GM13977 (cell line): ENCODE data around the gene CDC42BPA.
"Not testable (repeated sequence)": the region's sequence is repeated elsewhere in the genome, so short reads cannot be mapped to it uniquely, and the experiment has no call there.

Source experiments
- DNase-seq: peaks from one replicate; pipeline ENCODE4 v3.0.0; 2012; ENCODE audit warnings: low spot score
- in situ Hi-C: fragments of 300-500 bp; cut with MboI; formaldehyde crosslinking; loops from one replicate; pipeline ENCODE4 v1.12.0; 2022; ENCODE audit warnings: low sequenced_read_pairs, low pct_unique_long_range_greater_than_20kb, mixed read lengths, inconsistent platforms; ENCODE audit not compliant: unreplicated experiment
- TF ChIP-seq, protein P1 (sequence below): IDR thresholded peaks from 2 replicates; pipeline ENCODE4 v1.5.1; 2012; ENCODE audit warnings: mild to moderate bottlenecking, control low read depth; ENCODE audit not compliant: insufficient read depth; ENCODE audit errors: extremely low read depth, missing control alignments

Gene CDC42BPA

DNA sequence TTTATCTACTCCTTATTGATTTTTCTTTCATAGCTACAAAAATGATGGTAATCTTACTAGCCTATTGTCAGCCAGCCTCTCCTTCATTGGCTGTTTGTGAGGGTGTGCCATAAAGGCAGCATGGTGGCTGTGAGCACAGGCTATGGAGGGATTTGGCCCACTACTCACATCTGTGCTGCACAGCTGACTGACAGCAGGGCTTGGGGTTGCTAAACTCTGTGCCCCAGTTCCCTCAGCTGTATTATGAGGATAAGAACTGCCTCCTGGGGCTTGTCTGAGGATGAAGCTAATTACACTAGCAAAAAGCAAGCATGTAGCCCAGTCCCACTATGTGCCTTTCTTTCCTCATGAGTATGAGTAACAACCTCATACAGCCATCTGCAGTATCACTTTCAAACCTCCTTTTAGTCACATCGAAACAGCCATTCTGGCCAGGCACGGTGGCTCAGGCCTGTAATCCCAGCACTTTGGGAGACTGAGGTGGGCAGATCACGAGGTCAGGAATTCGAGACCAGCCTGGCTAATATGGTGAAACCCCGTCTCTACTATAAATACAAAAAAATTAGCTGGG is 312.0 kb downstream of the CDC42BPA start:
- in situ Hi-C loops: no loop called here
- TF ChIP-seq, protein P1, sequence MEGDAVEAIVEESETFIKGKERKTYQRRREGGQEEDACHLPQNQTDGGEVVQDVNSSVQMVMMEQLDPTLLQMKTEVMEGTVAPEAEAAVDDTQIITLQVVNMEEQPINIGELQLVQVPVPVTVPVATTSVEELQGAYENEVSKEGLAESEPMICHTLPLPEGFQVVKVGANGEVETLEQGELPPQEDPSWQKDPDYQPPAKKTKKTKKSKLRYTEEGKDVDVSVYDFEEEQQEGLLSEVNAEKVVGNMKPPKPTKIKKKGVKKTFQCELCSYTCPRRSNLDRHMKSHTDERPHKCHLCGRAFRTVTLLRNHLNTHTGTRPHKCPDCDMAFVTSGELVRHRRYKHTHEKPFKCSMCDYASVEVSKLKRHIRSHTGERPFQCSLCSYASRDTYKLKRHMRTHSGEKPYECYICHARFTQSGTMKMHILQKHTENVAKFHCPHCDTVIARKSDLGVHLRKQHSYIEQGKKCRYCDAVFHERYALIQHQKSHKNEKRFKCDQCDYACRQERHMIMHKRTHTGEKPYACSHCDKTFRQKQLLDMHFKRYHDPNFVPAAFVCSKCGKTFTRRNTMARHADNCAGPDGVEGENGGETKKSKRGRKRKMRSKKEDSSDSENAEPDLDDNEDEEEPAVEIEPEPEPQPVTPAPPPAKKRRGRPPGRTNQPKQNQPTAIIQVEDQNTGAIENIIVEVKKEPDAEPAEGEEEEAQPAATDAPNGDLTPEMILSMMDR: no peak

DNA sequence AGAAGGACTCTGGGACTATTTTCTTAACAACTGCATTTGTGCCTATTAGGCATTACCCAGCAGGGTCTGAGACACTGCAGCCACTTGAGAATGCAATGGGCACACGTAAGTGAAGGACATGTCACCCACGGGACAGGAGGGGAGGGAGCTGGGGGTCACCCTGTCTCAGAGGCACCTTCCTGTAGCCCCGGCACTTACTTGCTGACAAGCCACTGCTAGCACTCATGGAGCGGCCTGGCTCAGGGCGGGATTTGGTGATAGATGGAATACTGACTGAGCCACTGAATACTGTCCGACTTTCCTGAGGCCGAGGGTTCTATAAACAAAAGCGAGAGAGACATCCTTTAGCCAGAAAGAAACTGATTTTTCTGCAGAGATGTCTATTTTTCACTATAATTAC is 313.5 kb downstream of the CDC42BPA start:
- no peak for DNase-seq
- TF ChIP-seq, protein P1: no peak
- in situ Hi-C loops: no loop called here

More for the DNA sequence above, 312.0 kb downstream of the CDC42BPA start:
- DNase-seq: no peak

DNA sequence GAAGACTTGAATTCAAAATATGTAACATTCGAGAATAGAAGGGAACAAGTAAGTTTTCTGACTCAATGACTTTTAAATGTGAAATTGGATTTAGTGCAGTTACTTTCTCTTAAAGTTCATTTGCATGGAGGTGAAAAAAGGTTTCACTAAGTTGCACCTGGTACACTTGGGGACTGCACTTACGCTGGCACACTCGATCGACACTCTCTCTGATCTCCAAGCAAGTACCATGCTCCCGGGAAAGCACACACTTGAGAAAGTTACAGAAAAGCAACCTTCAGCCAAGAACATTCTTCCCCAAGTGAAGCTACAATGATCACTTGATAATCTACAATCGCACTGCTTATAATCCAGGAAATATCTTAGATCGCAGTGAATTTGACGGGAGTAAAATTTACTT is 315.1 kb downstream of the CDC42BPA start:
- in situ Hi-C loops: no loop called here
- TF ChIP-seq, protein P1: no peak
- DNase-seq: no peak

DNA sequence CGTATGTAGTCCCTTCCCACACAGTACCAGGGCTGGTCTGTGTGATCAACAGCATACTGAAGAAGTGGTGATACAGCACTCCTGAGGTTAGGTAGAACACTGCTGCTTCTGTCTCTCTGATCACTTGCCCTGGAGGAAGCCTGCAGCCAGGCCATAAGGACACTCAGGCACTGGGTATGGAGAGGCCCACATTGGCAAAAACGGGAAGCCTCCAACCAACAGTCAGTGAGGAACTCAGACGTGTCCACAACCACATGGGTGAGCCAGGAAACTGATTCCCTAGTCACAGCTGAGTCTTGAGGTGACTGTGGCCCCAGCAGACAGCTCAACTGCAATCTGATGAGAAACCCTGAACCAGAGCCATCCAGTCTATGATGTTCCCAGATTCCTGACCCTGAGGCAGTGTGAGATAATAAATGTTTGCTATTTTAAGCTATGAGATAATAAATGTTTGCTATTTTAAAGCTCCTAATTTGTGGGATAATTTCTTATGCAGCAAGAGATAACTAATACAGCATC is 315.7 kb downstream of the CDC42BPA start:
- in situ Hi-C loops: no loop called here
- DNase-seq: no peak
- TF ChIP-seq, protein P1: no peak

DNA sequence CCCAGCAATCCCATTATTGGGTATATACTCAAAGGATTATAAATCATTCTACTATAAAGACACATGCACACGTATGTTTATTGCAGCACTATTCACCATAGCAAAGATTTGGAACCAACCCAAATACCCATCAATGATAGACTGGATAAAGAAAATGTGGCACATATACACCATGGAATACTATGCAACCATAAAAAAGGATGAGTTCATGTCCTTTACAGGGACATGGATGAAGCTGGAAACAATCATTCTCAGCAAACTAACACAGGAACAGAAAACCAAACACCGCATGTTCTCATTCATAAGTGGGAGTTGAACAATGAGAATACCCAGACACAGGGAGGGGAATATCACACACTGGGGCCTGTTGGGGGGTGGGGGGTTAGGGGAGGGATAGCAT is 318.7 kb downstream of the CDC42BPA start:
- DNase-seq, in situ Hi-C loops: not testable (repeated sequence)

DNA sequence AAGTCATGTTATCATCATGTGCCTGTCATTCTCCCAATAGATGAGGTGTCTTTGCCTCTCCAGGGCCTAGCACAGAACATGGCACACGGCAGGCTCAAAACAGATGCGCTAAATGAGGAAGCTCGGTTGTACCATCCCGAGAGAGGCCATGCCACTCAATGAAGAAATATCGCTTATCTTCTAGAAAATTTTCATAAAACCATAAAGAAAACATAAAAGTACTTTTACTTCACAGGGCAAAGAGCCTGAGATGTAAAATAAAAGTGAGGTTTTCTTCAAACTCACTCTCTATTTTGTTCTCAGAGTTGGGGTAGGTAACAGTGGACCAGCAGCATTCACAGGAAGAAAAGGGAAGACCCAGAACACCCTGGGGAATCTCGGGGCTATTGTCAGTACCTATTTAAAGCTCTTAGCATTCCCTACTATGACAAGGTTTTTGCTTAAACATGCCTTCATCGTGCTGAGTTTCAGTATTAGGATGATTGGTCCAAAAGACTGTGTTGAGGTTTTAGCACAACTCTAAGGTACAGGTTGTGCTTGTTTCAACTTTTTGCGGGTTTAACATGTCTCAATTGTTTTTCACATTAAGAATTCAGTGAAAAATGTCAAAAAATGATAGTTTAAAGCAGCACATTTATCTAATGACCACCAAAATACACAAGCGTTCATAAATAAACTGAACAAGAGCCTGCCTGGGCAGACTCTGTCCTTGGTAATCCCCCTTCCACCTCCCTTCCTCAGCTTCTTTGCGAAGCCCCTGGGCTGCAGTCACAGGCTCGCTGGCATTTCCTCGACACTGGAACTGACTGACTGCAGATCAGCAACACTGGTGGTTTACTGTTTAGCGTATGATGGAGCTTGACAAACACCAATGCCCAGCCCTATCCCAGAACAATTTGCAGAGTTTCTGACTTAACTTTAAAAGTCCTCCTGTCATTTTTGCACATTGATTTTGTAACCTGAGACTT is 322.6 kb downstream of the CDC42BPA start:
- peak; percentile 67 for DNase-seq
- TF ChIP-seq, protein P1: no peak
- in situ Hi-C loops: no loop called here
